Measurements from ENCODE around the gene PGAP2. TPM values are rescaled to one million over a fixed set of nuclear protein-coding genes. Genes with fewer than 3 reads are reported as not detected.
"Not testable (repeated sequence)": the region's sequence is repeated elsewhere in the genome, so short reads cannot be mapped to it uniquely, and the experiment has no call there.

PGAP2 gene
- 10 to 100 TPM; 39.6 to 40.1 TPM for total RNA-seq

DNA sequence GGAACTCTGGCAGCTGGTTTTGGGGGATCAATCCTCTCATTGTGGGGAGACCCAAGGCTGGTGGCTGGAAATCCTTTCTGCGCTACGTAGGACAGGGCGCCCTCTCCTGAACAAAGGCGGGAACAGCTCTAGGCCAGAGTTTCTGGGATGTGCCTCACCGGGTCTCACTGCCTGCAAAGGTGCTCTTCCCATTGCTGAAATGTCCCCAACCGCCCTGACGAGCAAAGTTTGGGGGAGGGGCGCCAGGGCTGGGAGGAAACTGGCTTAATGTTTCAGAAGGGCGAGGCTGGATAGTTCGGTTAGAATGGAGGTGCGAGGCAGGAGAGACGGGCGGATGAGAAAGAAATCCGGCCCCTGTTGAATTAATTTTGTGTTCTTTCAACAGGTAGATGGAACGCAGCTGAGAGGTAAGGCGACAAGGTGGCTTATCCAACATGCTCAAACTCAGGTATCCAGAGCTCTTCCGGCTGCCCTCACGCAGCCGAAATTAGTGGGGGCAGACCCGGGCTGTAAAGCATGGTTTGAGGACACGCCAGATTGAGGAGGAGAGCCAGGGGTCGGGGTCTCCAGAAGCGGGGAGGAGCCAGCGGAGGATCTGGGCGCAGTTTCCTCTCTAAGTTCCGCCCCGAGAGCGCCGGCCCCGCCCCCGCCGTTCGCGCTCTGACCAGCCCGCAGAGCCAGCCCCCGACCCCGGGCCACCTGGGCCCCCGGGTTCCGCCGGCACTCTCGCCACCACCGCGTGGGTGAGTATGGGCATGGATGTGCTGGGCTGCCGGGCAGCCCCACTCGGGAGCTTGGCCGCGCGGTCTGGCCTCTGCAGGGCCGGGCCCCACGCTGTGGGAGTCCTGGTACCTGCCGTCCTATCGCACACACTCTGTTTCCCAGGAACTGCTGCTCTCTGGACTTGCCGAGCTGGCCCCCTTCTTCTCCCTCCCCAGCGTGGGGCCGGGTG is at the start of gene PGAP2:
TSS of gene PGAP2 (plus strand) at position 652 of the 952 bp plus-strand sequence. CDS start 2,700 bp downstream, outside the sequence.
- ChIA-PET CTCF (interaction anchor here (0.5 to 5.2 kb wide), 27 partner anchors 9 to 265 kb away, joined by 3 to 37 read pairs (median 4); partner anchors contain the start of gene NUP98), POLR2A (interaction anchor here (0.6 to 1.2 kb wide), 5 partner anchors 10 to 105 kb away, joined by 3 to 5 read pairs (median 3); partner anchors contain the start of gene NUP98)

DNA sequence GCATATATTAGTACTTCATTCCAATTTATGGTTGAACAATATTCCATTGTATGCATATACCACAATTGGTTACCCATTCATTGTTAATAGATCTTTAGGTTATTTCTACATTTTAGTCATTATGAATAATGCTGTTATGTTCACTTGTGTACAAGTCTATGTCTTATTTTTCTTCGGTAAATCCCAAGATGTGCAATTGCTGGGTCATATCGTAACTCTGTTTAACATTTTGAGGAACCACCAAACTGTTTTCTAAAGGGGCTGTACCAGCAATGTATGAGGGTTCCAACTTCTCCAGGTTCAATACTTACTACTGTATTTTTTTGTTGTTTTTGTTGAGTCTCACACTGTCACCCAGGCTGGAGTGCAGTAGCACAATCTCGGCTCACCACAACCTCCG is 44.1 kb upstream of the PGAP2 start:
- CTCF ChIA-PET, result no interaction called here
- POLR2A ChIA-PET, result no interaction called here

DNA sequence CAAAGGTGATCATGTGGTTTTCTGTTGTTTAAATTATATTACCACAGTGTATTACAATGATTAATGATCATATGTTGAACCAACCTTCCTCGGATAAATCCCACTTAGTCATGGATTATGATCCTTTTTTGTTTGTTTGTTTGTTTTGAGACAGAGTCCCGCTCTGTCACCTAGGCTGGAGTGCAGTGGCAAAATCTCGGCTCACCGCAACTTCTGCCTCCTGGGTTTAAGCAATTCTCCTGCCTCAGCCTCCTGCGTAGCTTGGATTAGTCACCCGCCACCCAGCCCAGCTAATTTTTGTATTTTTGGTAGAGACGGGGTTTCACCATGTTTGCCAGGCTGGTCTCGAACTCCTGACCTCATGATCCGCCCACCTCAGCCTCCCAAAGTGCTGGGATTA is 41.5 kb upstream of the PGAP2 start:
- CTCF ChIA-PET, result not testable (repeated sequence)
- POLR2A ChIA-PET, result interaction anchor here (0.7 kb wide), 1 partner anchor 70 kb away, joined by 4 read pairs; no protein-coding TSS in a partner anchor

DNA sequence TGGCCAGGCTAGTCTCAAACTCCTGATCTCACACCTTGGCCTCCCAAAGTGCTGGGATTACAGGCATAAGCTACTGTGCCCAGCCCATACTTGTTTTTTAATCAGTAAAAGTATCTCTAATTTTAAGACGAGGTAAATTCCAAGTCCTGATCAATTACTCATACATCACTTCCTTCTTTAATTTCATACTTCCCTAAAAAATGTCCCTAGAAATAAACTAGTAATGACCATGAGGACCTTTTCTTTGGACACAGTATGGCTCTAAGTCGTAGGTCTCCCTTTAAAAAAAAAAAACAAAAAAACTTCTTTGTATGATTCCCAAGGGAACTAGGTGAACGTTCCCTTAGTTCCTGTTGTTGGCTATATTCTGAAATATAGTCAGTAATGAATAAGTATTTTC is 40.8 kb upstream of the PGAP2 start:
- CTCF ChIA-PET, result interaction anchor here (0.7 kb wide), 1 partner anchor 203 kb away, joined by 3 read pairs; no protein-coding TSS in a partner anchor
- POLR2A ChIA-PET, result interaction anchor here (0.7 kb wide), 2 partner anchors 69 to 330 kb away, joined by 4 to 5 read pairs; no protein-coding TSS in a partner anchor

DNA sequence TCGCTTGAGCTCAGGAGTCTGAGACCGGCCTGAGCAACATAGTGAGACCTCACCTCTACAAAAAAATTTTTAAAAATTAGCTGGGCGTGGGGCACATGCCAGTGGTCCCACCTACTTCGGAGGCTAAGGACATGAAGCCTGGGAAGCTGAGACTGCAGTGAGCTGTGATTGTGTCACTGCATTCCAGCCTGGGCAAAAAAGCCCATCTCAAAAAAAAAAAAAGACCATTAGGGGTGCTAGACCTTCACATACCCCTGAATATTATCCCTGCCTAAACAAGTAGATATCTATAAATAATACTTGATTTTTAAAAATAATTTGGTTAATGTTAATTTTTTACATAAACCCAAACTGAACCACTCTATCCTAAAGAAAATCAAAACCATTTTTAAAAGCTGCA is 35.2 kb upstream of the PGAP2 start:
- ChIA-PET CTCF (interaction anchor here (2.0 kb wide), 1 partner anchor 36 kb away, joined by 5 read pairs; the partner anchor contains the start of gene PGAP2), POLR2A (no interaction called here)

DNA sequence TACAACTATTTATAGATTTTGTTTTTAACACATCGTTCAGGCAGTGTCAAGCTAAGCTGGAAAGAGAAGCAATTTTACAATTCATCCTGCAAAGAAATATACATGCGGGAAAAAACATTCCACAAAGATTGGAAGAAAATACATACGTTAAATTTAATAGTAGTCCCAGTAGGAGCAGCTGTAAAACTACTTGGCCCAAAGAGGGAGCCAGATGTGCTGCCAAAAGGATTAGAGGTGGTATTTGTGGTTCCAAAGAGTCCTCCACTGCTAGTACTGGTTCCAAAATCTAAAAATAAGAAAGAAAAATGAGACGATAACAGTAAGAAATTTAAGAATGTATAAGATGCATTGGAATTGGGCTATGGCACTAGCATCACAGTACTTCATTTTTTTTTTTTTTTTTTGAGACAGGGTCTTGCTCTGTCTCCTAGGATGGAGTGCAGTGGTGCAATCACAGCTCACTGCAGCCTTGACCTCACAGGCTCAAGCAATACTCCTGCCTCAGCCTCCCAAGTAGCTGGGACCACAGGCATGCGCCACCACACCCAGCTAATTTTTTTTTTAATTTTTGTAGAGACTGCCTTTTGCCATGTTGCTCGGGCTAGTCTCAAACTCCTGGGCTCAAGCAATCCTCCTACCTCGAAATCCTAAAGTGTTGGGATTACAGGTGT is 32.5 kb upstream of the PGAP2 start:
- CTCF ChIA-PET, result interaction anchor here (0.7 kb wide), 1 partner anchor 70 kb away, joined by 4 read pairs; no protein-coding TSS in a partner anchor
- POLR2A ChIA-PET, result no interaction called here

DNA sequence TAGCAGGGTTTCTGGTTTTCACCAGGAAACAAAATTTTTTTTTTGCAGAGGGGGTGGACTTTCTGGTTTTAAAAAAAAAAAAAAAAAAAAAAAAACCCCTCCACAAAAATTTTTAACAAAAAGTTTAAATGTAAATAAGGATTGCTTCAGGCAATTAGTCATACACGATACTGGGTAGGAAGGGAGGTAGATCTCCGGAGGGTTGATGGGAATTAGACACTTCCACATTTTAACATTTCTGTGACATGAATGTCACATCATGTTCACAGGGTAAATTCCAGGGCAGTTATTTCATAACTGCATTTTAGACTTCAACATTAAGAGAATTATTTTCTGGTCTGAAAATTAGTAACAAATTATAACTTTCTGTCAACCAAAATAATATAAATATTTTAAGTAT is 26.9 kb upstream of the PGAP2 start:
- POLR2A ChIA-PET, result no interaction called here
- CTCF ChIA-PET, result interaction anchor here (0.6 to 0.9 kb wide), 2 partner anchors 26 to 183 kb away, joined by 3 to 4 read pairs; no protein-coding TSS in a partner anchor

DNA sequence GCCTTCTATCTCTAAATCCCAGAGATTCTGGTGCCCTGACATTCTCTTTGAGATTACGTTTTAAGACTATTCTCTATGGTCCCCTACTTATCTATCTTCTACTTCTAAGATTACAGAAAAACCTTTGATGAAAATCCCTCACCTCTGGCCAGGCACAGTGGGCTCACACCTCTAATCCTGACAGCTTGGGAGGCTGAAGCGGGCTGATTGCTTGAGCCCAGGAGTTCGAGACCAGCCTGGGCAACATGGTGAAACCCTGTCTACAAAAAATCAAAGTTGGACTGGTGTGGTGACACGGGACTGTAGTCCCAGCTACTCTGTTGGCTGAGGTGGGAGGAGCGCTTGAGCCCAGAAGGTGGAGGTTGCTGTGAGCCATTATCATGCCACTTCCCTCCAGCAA is 25.4 kb upstream of the PGAP2 start:
- ChIA-PET CTCF (no interaction called here), POLR2A (no interaction called here)

DNA sequence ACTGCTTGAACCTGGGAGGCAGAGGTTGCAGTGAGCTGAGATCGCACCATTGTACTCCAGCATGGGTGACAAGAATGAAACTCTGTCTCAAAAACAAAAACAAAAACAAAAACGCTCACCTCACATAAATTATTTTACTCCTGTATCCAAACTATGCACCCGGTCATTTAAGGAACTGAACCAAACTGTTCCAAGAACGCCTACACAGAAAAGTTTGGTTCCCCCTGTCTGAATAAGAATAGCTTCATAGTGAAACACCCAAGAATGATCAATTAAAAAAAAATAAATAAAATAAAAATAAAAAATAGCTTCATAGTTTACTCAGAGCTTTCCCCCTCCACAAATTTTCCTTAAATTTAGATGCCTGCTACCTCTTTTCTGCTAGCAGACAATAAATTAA is 24.7 kb upstream of the PGAP2 start:
- CTCF ChIA-PET, result interaction anchor here (0.5 to 2.9 kb wide), 2 partner anchors 23 to 25 kb away, joined by 3 to 11 read pairs; partner anchors contain the start of gene PGAP2
- POLR2A ChIA-PET, result no interaction called here

DNA sequence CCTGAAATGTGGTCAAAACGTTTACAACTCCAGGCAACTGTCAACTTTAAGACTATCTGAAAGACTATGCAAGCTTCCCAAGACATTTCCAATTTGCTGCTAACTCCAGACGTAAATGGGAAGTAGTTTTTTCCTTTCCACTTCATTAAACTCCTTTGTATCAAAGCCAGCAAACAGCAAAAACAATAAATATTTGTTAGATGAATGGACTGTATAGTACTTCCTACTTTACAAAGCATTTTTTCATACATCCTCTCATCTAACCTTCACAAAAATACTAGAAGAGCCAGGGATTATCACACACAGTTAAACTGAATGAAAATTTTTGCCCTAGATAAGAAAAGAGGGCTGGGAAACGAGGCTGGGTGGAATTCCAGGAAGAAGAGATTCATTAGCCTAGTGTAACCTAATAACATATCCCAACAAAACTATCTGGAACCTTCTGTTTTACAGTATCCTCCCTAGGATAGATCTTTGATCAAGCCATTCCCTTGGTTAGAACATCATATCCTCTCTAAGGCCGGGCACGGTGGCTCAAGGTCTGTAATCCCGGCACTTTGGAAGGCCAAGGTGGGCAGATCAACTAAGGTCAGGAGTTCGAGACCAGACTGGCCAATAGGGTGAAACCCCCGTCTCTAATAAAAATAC is 21.5 kb upstream of the PGAP2 start:
- POLR2A ChIA-PET, result interaction anchor here (0.6 kb wide), 1 partner anchor 41 kb away, joined by 4 read pairs; no protein-coding TSS in a partner anchor
- CTCF ChIA-PET, result interaction anchor here (1.3 kb wide), 1 partner anchor 21 kb away, joined by 4 read pairs; the partner anchor contains the start of gene PGAP2

DNA sequence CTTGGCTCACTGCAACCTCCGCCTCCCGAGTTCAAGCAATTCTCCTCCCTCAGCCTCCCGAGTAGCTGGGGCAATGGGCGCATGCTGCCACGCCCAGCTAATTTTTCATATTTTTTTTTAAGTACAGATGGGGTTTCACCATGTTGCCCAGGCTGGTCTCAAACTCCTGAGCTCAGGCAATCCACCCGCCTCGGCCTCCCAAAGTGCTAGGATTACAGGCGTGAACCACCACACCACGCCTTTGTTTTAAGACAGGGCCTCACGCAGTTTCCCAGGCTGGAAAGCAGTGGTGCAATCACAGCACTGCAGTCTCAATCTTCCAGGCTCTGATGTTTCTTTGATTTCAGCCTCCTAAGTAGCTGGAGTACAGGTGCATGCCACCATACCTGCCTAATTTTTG is 14.0 kb upstream of the PGAP2 start:
- CTCF ChIA-PET, result interaction anchor here (0.6 to 1.3 kb wide), 2 partner anchors 13 to 110 kb away, joined by 4 read pairs; no protein-coding TSS in a partner anchor
- POLR2A ChIA-PET, result not testable (repeated sequence)

DNA sequence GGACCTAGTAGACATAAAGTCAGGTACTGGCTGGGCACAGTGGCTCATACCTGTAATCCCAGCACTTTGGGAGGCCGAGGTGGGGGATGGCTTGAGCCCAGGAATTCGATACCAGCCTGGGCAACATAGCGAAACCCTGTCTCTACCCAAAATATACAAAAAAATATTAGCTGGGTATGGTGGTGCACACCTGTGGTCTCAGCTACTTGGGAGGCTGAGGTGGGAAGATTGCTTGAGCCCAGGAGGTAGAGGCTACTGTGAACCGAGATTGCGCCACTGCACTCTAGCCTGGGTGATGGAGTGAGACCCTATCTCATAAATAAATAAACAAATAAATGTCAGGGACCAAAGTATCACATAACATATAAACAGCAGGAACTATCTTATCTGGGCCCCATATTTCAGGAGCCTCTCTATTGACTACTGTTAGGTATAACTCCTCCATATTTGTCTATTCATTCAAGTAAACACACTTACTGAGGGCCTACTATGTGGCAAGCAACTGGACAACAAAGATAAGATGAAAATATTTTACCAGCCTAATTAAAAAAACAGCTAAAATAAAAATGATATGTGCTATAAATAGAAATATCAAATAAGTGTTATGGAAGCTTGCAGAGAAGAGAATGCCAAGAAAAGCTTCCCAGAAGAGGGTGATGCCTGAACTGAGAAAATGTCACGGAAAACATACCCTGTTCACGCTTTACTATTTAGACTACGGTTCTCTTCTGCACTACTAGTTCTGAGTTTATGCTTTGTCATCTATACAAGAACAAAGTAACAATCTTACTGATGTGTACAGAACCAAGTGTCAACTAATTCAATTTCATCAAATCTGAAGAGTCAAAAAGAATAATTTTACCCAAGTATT is 13.0 kb upstream of the PGAP2 start:
- ChIA-PET POLR2A (interaction anchor here (0.5 to 0.6 kb wide), 2 partner anchors 13 to 41 kb away, joined by 4 to 5 read pairs; no protein-coding TSS in a partner anchor), CTCF (interaction anchor here (1.0 to 1.2 kb wide), 2 partner anchors 7 to 13 kb away, joined by 3 read pairs; partner anchors contain the start of gene PGAP2)

DNA sequence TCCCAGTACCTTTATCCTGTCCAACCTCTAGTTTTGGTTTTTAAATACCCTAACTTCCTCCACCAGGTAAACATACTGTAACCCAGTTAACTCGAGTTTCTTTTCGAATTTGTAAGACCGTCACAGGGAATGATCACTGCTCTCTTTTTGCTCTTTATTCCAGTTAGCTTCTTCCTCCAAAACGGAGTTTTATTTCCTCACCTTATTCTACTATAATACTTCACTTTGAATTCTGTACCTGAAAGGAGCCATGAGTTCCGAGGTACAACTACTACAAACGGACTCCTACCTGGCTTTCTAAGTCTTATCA is 12.4 kb upstream of the PGAP2 start:
- CTCF ChIA-PET, result interaction anchor here (1.0 to 1.2 kb wide), 2 partner anchors 8 to 12 kb away, joined by 3 read pairs; partner anchors contain the start of gene PGAP2

DNA sequence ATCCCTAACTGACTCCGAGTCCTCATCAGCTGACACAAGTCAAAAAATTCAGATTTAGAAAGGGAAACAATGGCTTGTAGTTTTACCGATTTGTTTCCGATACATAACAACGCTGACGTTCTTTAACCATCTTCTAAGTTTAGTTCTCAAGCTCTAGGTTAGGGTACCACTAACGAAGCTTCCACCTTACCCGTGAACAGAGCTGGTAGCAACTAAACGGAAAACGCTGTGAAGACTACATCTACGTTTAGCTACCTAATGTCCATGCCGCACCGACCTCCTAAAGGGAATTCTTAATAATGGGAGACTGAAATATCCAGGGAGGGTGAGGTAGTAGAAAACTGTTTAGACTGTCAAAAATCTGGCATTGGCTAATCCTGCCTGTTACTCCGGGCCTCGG is 12.0 kb upstream of the PGAP2 start:
- CTCF ChIA-PET, result interaction anchor here (1.0 to 1.2 kb wide), 3 partner anchors 8 to 12 kb away, joined by 3 to 4 read pairs (median 3); partner anchors contain the start of gene PGAP2
- POLR2A ChIA-PET, result interaction anchor here (0.5 to 2.4 kb wide), 3 partner anchors 11 to 45 kb away, joined by 4 to 11 read pairs (median 5); partner anchors contain the start of gene RHOG

More for the DNA sequence above, 12.4 kb upstream of the PGAP2 start:
- POLR2A ChIA-PET, result interaction anchor here (0.5 to 2.4 kb wide), 3 partner anchors 11 to 45 kb away, joined by 4 to 11 read pairs (median 5); partner anchors contain the start of gene RHOG

DNA sequence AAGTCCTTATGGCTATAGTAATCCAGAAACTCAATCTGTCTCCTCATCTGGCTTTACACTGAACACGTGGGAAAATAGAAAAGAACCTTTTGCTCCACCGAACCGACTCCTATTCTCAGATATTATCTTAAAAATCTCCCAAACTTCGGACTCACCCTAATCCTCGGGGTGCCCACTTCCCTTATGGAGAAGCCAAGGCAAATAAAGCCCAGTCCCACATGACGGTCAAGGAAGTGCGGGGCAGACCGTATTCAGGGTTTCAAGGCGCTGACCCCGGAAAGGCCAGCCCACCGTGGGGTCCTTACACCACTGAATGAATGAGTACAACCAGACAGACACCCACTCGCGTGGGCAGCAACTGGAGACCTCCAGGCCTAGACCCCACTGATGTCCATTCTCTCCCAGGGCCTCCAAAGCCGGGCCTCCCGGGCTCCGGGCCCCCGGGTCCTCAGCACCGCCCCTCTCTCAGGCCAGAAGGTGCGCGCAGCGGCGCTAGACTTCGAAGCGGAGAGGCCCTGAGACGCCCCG is 11.5 kb upstream of the PGAP2 start:
- ChIA-PET CTCF (interaction anchor here (0.9 to 1.2 kb wide), 3 partner anchors 11 to 41 kb away, joined by 3 to 4 read pairs (median 4); partner anchors contain the start of gene PGAP2), POLR2A (interaction anchor here (0.9 to 2.4 kb wide), 2 partner anchors 12 to 44 kb away, joined by 4 to 11 read pairs; partner anchors contain the start of gene RHOG)

DNA sequence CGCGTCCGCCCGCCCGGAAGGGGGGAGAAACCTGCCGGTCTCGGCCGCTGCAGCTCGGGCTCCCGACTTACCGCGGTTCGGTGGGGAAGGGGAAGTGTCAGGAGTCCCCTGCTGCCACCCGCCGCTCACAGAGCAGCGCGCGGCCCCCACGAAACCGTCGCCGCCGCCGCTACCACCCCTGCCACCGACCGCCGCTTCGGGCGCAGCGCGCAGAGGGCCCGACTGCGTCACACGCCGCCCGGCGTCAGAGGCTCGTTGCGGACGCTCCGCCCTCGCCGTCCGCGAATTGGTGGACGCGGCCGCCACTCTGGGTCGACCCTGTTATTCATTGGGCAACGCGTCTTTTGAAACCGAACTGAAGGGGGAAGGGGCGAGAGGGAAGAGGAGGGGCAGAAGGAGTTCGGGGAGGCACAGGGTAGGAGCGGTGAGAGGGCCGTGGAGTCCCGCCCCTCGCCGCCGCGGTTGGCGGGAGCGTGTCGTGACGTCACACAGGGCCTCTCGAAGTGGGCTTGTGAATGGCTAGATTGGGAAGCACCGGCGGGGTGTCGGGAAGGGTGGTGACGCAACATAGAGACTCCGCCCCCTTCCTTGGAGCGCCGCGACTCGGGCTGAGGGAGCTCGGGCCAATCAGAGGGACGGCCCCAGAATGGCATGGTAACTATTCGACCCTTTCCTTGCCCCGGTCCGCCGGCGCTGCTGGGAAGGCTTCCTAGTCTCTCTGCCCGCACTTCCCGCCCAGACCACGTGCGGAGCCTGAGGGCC is 10.8 kb upstream of the PGAP2 start, which contains the start of gene NUP98:
TSS of gene NUP98 (minus strand) at position 226 of the 762 bp plus-strand sequence. CDS start 15,437 bp downstream, outside the sequence.
- ChIA-PET POLR2A (interaction anchor here (1.0 to 2.4 kb wide), 3 partner anchors 11 to 57 kb away, joined by 3 to 11 read pairs (median 4); partner anchors contain the start of gene RHOG), CTCF (interaction anchor here (0.9 to 3.8 kb wide), 4 partner anchors 9 to 42 kb away, joined by 4 to 37 read pairs (median 4); partner anchors contain the start of gene PGAP2)

Data from activated CD8-positive, alpha-beta memory T cell treated with anti-CD3 and anti-CD28 coated beads for 36 hours (primary cell).